T1000 (cell line): ENCODE measurements around the gene SLC22A9.

ENCODE experiments used
- DNase-seq: peaks from one replicate; lab custom pipeline; 2025; ENCODE audit warnings: mixed read lengths; lab: John Stamatoyannopoulos, UW

SLC22A9 gene

DNA sequence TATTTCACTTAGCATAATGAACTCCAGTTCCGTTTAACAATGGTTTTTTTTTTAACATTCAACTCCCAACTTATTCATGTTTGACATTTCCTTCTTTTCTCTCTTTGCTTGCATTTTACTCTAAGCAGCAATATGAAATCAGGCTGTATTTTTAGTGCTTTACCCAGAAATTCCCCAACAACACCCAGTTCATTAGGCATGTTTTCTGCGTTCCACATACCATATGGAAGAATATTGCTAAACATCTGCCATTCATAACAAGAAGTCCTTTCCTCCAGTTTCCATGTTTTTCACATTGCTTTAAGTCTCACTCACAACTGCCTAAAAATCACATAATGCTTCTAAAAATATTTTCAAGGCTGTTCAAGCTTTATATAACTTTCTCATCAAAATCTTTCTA is 75.5 kb downstream of the SLC22A9 start:
- DNase-seq: no peak

GRCh38 chr11:63445720-63446119 is 76.1 kb downstream of the SLC22A9 start:
- DNase-seq: no peak

- no peak for DNase-seq
These were observed 79.1 kb downstream of the SLC22A9 start for GRCh38 chr11:63448646-63449045.

DNA sequence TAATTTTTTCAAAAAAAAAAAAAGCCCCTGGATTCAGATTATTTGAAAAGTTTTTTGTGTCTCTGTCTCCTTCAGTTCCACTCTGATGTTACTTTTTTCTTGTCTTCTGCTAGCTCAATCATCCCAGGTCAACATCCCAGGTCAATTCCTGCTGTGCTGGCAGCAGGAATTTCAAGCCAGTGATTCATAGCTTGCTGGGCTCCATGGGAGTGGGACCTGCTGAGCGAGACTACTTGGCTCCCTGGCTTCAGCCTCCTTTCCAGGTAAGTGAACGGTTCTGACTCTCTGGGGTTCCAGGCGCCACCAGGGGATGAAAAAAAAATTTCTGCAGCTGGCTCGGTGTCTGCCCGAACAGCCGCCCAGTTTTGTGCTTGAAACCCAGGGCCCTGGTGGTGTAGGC is 90.0 kb downstream of the SLC22A9 start:
- DNase-seq: no peak
